Right lobe of liver (tissue), 6 donors: ENCODE measurements around the gene DVL1. TPM values are rescaled to one million over a fixed set of nuclear protein-coding genes. Genes with fewer than 3 reads are reported as not detected.

ENCODE experiments used
- ATAC-seq, 4 donors: fragments of 200-7000 bp; cut with Tn5 transposase; one replicate each; pipeline ENCODE4 v1.9.1; 2020; ENCODE audit warnings: mild to moderate bottlenecking in 4 of 4, moderate library complexity in 4 of 4
- DNase-seq, 3 donors: peaks; one replicate each; pipeline ENCODE4 v3.0.0-alpha.2; 2020
- H3K27ac ChIP-seq, 3 donors: fragments of 200-600 bp; one replicate each; pipeline ENCODE4 v1.8.0; 2022
- H3K27me3 ChIP-seq, 2 donors: fragments of 200-600 bp; one replicate each; pipeline ENCODE4 v1.8.0; 2022
- H3K36me3 ChIP-seq, 4 donors: fragments of 200-600 bp; sonication (generic) in 1 of 4; one replicate each; pipeline versions ENCODE4 v1.5.1 to v1.8.0; 2017 to 2022; ENCODE audit warnings: control low read depth in 1 of 4
- H3K4me1 ChIP-seq, 4 donors: fragments of 200-600 bp; sonication (generic) in 1 of 4; one replicate each; pipeline versions ENCODE4 v1.5.1 to v1.8.0; 2017 to 2022; ENCODE audit warnings: control low read depth in 1 of 4
- H3K4me3 ChIP-seq, 3 donors: fragments of 200-600 bp; one replicate each; pipeline ENCODE4 v1.8.0; 2022
- H3K9me3 ChIP-seq, 4 donors: fragments of 200-600 bp; sonication (generic) in 1 of 4; one replicate each; pipeline versions ENCODE4 v1.5.1 to v1.8.0; 2017 to 2022; ENCODE audit warnings: control low read depth in 1 of 4
- CTCF ChIP-seq, 4 donors: fragments of 200-600 bp in 3 of 4; fragments of 450-650 bp in 1 of 4; IDR thresholded peaks; one replicate each; pipeline versions ENCODE4 v1.5.1 to v1.8.0; 2016 to 2022; ENCODE audit warnings: antibody characterized with exemption in 4 of 4, mild to moderate bottlenecking in 2 of 4
- POLR2A ChIP-seq: fragments of 450-650 bp; IDR thresholded peaks from one replicate; pipeline ENCODE4 v1.6.1; 2017; ENCODE audit warnings: antibody characterized with exemption, mild to moderate bottlenecking
- WGBS: methylation state at CpG from one replicate; pipeline ENCODE4 v1.1.6; 2018; ENCODE audit warnings: low coverage, low lambda C conversion rate; ENCODE audit not compliant: insufficient coverage; ENCODE audit errors: missing lambda C conversion rate; 5-methylcytosine and 5-hydroxymethylcytosine counted together
- intact Hi-C, 2 donors: fragments of 100-400 bp; cut with DNase I; formaldehyde crosslinking; loops; one replicate each; pipeline versions ENCODE4 v1.11.2 to v1.14.1; 2022
- total RNA-seq, 6 experiments: library from RNA; depleted of rRNA in 2 of 6; stranded (reverse); fragments of >200 nt in 2 of 6; fragmentation: NEBNext Ultra II Directional in 3 of 6; extraction: Animal tissue kit (Norgen Biotek cat#: 25700) in 3 of 6; gene quantifications; one replicate each; pipeline versions ENCODE4 v1.1.0 to v1.2.4, GENCODE V29; 2016 to 2023
- donor health status: DM: no; HTN: yes; CAD: no.
- donor health status: DM: no; HTN: no; CAD: no.
- donor health status: DM: no; HTN: no; CAD: no.
- donor health status: DM: no; HTN: yes; CAD: no.
- donor health status: DM: no; HTN: yes; CAD: no.

The DVL1 gene
- total RNA-seq, 6 experiments from 2014 or later, result 32.7 to 54.6 (median 41.2) TPM

- ATAC-seq (no peak), DNase-seq (no peak)
- H3K4me3 ChIP-seq, result no peak overlapping the region
- peaks cover 0 to 3% (median 0%) of the 10 kb centered on the region in 4 donors for H3K36me3 ChIP-seq
- peaks cover 0 to 47% (median 25%) of the 10 kb centered on the region in 4 donors for H3K4me1 ChIP-seq
- no peaks in the 10 kb centered on the region for H3K9me3 ChIP-seq
- no peaks in the 10 kb centered on the region for H3K27me3 ChIP-seq
- WGBS, result 67% methylated on average over 1 of the region's 12 CpGs
- intact Hi-C loops, result no loop called here
- no peak overlapping the region for H3K27ac ChIP-seq
- TF ChIP-seq POLR2A, result no peak
- no peak for TF ChIP-seq CTCF (IDR thresholded peaks at IDR 0.05)
Measured at GRCh38 chr1:1345860-1346500, 3.2 kb downstream of the DVL1 start.

GRCh38 chr1:1345384-1345783, 3.8 kb downstream of the DVL1 start:
- no peak overlapping the region for H3K27ac ChIP-seq
- intact Hi-C loops, result no loop called here

GRCh38 chr1:1344655-1345361, 4.4 kb downstream of the DVL1 start:
- peaks cover 0 to 3% (median under 1%) of the 10 kb centered on the region in 4 donors for H3K36me3 ChIP-seq
- no peak for TF ChIP-seq POLR2A
- TF ChIP-seq CTCF (IDR thresholded peaks at IDR 0.05), result peak; percentile 17 to 35 (median 32)
- peak overlapping the region in 1 of 3 donors; percentile 20 for H3K4me3 ChIP-seq
- H3K9me3 ChIP-seq, result no peaks in the 10 kb centered on the region
- no peaks in the 10 kb centered on the region for H3K27me3 ChIP-seq
- 51% methylated on average over 3 of the region's 15 CpGs for WGBS
- H3K27ac ChIP-seq, result peak overlapping the region in 2 of 3 donors; percentile 49 to 52
- intact Hi-C loops, result no loop called here
- H3K4me1 ChIP-seq, result peaks cover 0 to 47% (median 25%) of the 10 kb centered on the region in 4 donors
- DNase-seq (no peak), ATAC-seq (peak in 3 of 4 donors; percentile 0 to 31 (median 29))

More at GRCh38 chr1:1345384-1345783, 3.8 kb downstream of the DVL1 start:
- Histone ChIP-seq H3K27me3 (no peaks in the 10 kb centered on the region), H3K36me3 (peaks cover 0 to 3% (median under 1%) of the 10 kb centered on the region in 4 donors), H3K9me3 (no peaks in the 10 kb centered on the region), H3K4me1 (peaks cover 0 to 47% (median 25%) of the 10 kb centered on the region in 4 donors), H3K4me3 (no peak overlapping the region)
- WGBS, result 70% methylated on average over 2 of the region's 16 CpGs
- TF ChIP-seq CTCF (IDR thresholded peaks at IDR 0.05), result no peak
- TF ChIP-seq POLR2A, result no peak
- ATAC-seq (no peak), DNase-seq (no peak)

GRCh38 chr1:1343811-1344421, 5.3 kb downstream of the DVL1 start:
- no peaks in the 10 kb centered on the region for H3K27me3 ChIP-seq
- DNase-seq (peak; percentile 68 to 91 (median 91)), ATAC-seq (peak; percentile 52 to 75 (median 61))
- intact Hi-C loops, result no loop called here
- H3K4me3 ChIP-seq, result peak overlapping the region in 2 of 3 donors; percentile 2 to 20
- peak overlapping the region in 2 of 3 donors; percentile 49 to 52 for H3K27ac ChIP-seq
- TF ChIP-seq CTCF (IDR thresholded peaks at IDR 0.05) (no peak), POLR2A (no peak)
- H3K4me1 ChIP-seq, result peaks cover 0 to 47% (median 25%) of the 10 kb centered on the region in 4 donors
- no CpG with 5 or more reads among the region's 24 CpGs for WGBS
- H3K36me3 ChIP-seq, result peaks cover 0 to 9% (median under 1%) of the 10 kb centered on the region in 4 donors
- H3K9me3 ChIP-seq, result no peaks in the 10 kb centered on the region
